T47D (cell line): ENCODE data around the gene BMP15.

ENCODE experiments used
- DNase-seq, 2 experiments: peaks; one replicate each; pipeline versions ENCODE4 v3.0.0 to v3.0.0-alpha.2; 2011 to 2012; ENCODE audit warnings: low read depth in 1 of 2, low spot score in 1 of 2
- JUND ChIP-seq: IDR thresholded peaks from 2 replicates; pipeline ENCODE4 v1.6.1; 2012; ENCODE audit warnings: low read depth
- in situ Hi-C: cut with HindIII; loops from 2 replicates; pipeline ENCODE4 v1.10.0; 2016; ENCODE audit warnings: low sequenced_read_pairs, low pct_unique_long_range_greater_than_20kb

Gene BMP15

GRCh38 chrX:50920132-50920531, 9.6 kb downstream of the BMP15 start:
- in situ Hi-C loops = no loop called here
- no peak for TF ChIP-seq JUND
- peak in 1 of 2 experiments; percentile 27 for DNase-seq

- in situ Hi-C loops = no loop called here
- DNase-seq = no peak
- TF ChIP-seq JUND = no peak
Measured at GRCh38 chrX:50927127-50927526, 16.6 kb downstream of the BMP15 start.

- in situ Hi-C loops = no loop called here
- DNase-seq = peak in 1 of 2 experiments; percentile 3
- TF ChIP-seq JUND = no peak
Measured at GRCh38 chrX:50941638-50942037, 31.1 kb downstream of the BMP15 start.

- TF ChIP-seq JUND = no peak
- in situ Hi-C loops = no loop called here
- no peak for DNase-seq
Measured at GRCh38 chrX:50942471-50942870, 31.9 kb downstream of the BMP15 start.

- no peak for DNase-seq
- no peak for TF ChIP-seq JUND
- in situ Hi-C loops = no loop called here
Measured at GRCh38 chrX:50952406-50952805, 41.9 kb downstream of the BMP15 start.

- DNase-seq = no peak
- no peak for TF ChIP-seq JUND
- in situ Hi-C loops = no loop called here
Measured at GRCh38 chrX:50953832-50954231, 43.3 kb downstream of the BMP15 start.

- no peak for TF ChIP-seq JUND
- DNase-seq = no peak
- in situ Hi-C loops = no loop called here
Measured at GRCh38 chrX:50962156-50962555, 51.6 kb downstream of the BMP15 start.

- no peak for DNase-seq
- in situ Hi-C loops = no loop called here
- TF ChIP-seq JUND = no peak
Measured at GRCh38 chrX:50963842-50964241, 53.3 kb downstream of the BMP15 start.
